ENCODE results near the gene SNRK. TPM values are rescaled to one million over a fixed set of nuclear protein-coding genes. Genes with fewer than 3 reads are reported as not detected.

Gene SNRK
- total RNA-seq = 10 to 100 TPM; 15.2 to 58.3 (median 25.5) TPM

- ATAC-seq (replicated peaks in 6 of 8) = peak; percentile 69 to 92 (median 90)
- peak within 1 kb of the TSS; percentile 70 to 96 (median 72) for H3K4me3 ChIP-seq
- peaks cover 11% of the 10 kb centered on the region in 2 donors for H3K4me1 ChIP-seq (replicated peaks in 1 of 2)
- peak within 1 kb of the TSS; percentile 74 to 86 for H3K27ac ChIP-seq
- in situ Hi-C loops (cut with MboI; ENCODE audit: low pct_unique_long_range_greater_than_20kb in 2 of 9, low sequenced_read_pairs in 9 of 9, unreplicated experiment in 9 of 9) = no loop called here
- WGBS, 10 experiments = 0 to 10% (median 0%) methylated on average over 2 to 13 of the region's 91 CpGs; no CpG with 5 or more reads in 6 of the 10 experiments
Measured at GRCh38 chr3:43286115-43286840, at the start of gene SNRK. SNRK (plus strand) TSS chr3:43286540; CDS start chr3:43303204, 16,664 bp downstream.

- Histone ChIP-seq H3K27ac (no peak overlapping the region), H3K4me3 (no peak overlapping the region), H3K4me1 (replicated peaks in 1 of 2) (no peaks in the 10 kb centered on the region)
- ATAC-seq (replicated peaks in 6 of 8) = peak in 2 of 8 experiments; percentile 56 to 57
- WGBS, 10 experiments = 15 to 100% (median 60%) methylated on average over 1 to 4 of the region's 4 CpGs; no CpG with 5 or more reads in 1 of the 10 experiments
- in situ Hi-C loops (cut with MboI; ENCODE audit: low pct_unique_long_range_greater_than_20kb in 2 of 9, low sequenced_read_pairs in 9 of 9, unreplicated experiment in 9 of 9) = loop anchor here in 1 of 9 experiments (25.0 kb wide), 1 partner anchor 274 kb away; no protein-coding TSS in a partner anchor
Measured at GRCh38 chr3:43238801-43239200, 47.5 kb upstream of the SNRK start.

- 40 to 100% (median 63%) methylated on average over 1 to 3 of the region's 3 CpGs; no CpG with 5 or more reads in 3 of the 10 experiments for WGBS, 10 experiments
- ATAC-seq (replicated peaks in 6 of 8) = no peak
- no peak overlapping the region for H3K4me3 ChIP-seq
- no peaks in the 10 kb centered on the region for H3K4me1 ChIP-seq (replicated peaks in 1 of 2)
- in situ Hi-C loops (cut with MboI; ENCODE audit: low pct_unique_long_range_greater_than_20kb in 2 of 9, low sequenced_read_pairs in 9 of 9, unreplicated experiment in 9 of 9) = loop anchor here in 1 of 9 experiments (25.0 kb wide), 1 partner anchor 273 kb away; no protein-coding TSS in a partner anchor
- H3K27ac ChIP-seq = no peak overlapping the region
Measured at GRCh38 chr3:43239755-43240154, 46.6 kb upstream of the SNRK start.

GRCh38 chr3:43243590-43244587 is 42.5 kb upstream of the SNRK start:
- Histone ChIP-seq H3K4me3 (no peak overlapping the region), H3K4me1 (replicated peaks in 1 of 2) (no peaks in the 10 kb centered on the region), H3K27ac (no peak overlapping the region)
- ATAC-seq (replicated peaks in 6 of 8) = no peak
- 58 to 100% (median 89%) methylated on average over 1 to 5 of the region's 6 CpGs; no CpG with 5 or more reads in 1 of the 10 experiments for WGBS, 10 experiments
- in situ Hi-C loops (cut with MboI; ENCODE audit: low pct_unique_long_range_greater_than_20kb in 2 of 9, low sequenced_read_pairs in 9 of 9, unreplicated experiment in 9 of 9) = loop anchor here in 1 of 9 experiments (25.0 kb wide), 1 partner anchor 268 kb away; no protein-coding TSS in a partner anchor

GRCh38 chr3:43244694-43245093 is 41.6 kb upstream of the SNRK start:
- Histone ChIP-seq H3K27ac (no peak overlapping the region), H3K4me1 (replicated peaks in 1 of 2) (no peaks in the 10 kb centered on the region), H3K4me3 (no peak overlapping the region)
- no peak for ATAC-seq (replicated peaks in 6 of 8)
- in situ Hi-C loops (cut with MboI; ENCODE audit: low pct_unique_long_range_greater_than_20kb in 2 of 9, low sequenced_read_pairs in 9 of 9, unreplicated experiment in 9 of 9) = loop anchor here in 1 of 9 experiments (25.0 kb wide), 1 partner anchor 268 kb away; no protein-coding TSS in a partner anchor

- ATAC-seq (replicated peaks in 6 of 8) = no peak
Measured at GRCh38 chr3:43246976-43247375, 39.4 kb upstream of the SNRK start.

GRCh38 chr3:43247561-43248184 is 38.7 kb upstream of the SNRK start:
- 0 to 100% (median 43%) methylated on average over 1 to 3 of the region's 3 CpGs; no CpG with 5 or more reads in 1 of the 10 experiments for WGBS, 10 experiments
- Histone ChIP-seq H3K27ac (no peak overlapping the region), H3K4me3 (no peak overlapping the region), H3K4me1 (replicated peaks in 1 of 2) (no peaks in the 10 kb centered on the region)
- peak in 2 of 8 experiments; percentile 7 to 8 for ATAC-seq (replicated peaks in 6 of 8)
- in situ Hi-C loops (cut with MboI; ENCODE audit: low pct_unique_long_range_greater_than_20kb in 2 of 9, low sequenced_read_pairs in 9 of 9, unreplicated experiment in 9 of 9) = loop anchor here in 1 of 9 experiments (25.0 kb wide), 1 partner anchor 265 kb away; no protein-coding TSS in a partner anchor

More at GRCh38 chr3:43246976-43247375, 39.4 kb upstream of the SNRK start:
- WGBS, 10 experiments = 14 to 100% (median 64%) methylated on average over 1 to 2 of the region's 2 CpGs; no CpG with 5 or more reads in 2 of the 10 experiments
- H3K4me3 ChIP-seq = no peak overlapping the region
- in situ Hi-C loops (cut with MboI; ENCODE audit: low pct_unique_long_range_greater_than_20kb in 2 of 9, low sequenced_read_pairs in 9 of 9, unreplicated experiment in 9 of 9) = loop anchor here in 1 of 9 experiments (25.0 kb wide), 1 partner anchor 265 kb away; no protein-coding TSS in a partner anchor
- H3K27ac ChIP-seq = no peak overlapping the region
- H3K4me1 ChIP-seq (replicated peaks in 1 of 2) = no peaks in the 10 kb centered on the region

GRCh38 chr3:43248185-43248583 is 38.2 kb upstream of the SNRK start:
- 0 to 100% (median 58%) methylated on average over 1 to 2 of the region's 2 CpGs; no CpG with 5 or more reads in 4 of the 10 experiments for WGBS, 10 experiments
- Histone ChIP-seq H3K27ac (no peak overlapping the region), H3K4me1 (replicated peaks in 1 of 2) (no peaks in the 10 kb centered on the region), H3K4me3 (no peak overlapping the region)
- peak in 2 of 8 experiments; percentile 16 to 29 for ATAC-seq (replicated peaks in 6 of 8)
- in situ Hi-C loops (cut with MboI; ENCODE audit: low pct_unique_long_range_greater_than_20kb in 2 of 9, low sequenced_read_pairs in 9 of 9, unreplicated experiment in 9 of 9) = loop anchor here in 1 of 9 experiments (25.0 kb wide), 1 partner anchor 264 kb away; no protein-coding TSS in a partner anchor

GRCh38 chr3:43248973-43249372 is 37.4 kb upstream of the SNRK start:
- Histone ChIP-seq H3K4me1 (replicated peaks in 1 of 2) (no peaks in the 10 kb centered on the region), H3K4me3 (no peak overlapping the region), H3K27ac (no peak overlapping the region)
- 40 to 100% (median 83%) methylated on average over 1 to 2 of the region's 2 CpGs; no CpG with 5 or more reads in 3 of the 10 experiments for WGBS, 10 experiments
- ATAC-seq (replicated peaks in 6 of 8) = peak in 3 of 8 experiments; percentile 65 to 71 (median 66)
- in situ Hi-C loops (cut with MboI; ENCODE audit: low pct_unique_long_range_greater_than_20kb in 2 of 9, low sequenced_read_pairs in 9 of 9, unreplicated experiment in 9 of 9) = loop anchor here in 1 of 9 experiments (25.0 kb wide), 1 partner anchor 263 kb away; no protein-coding TSS in a partner anchor

GRCh38 chr3:43249405-43249804 is 36.9 kb upstream of the SNRK start:
- Histone ChIP-seq H3K4me3 (no peak overlapping the region), H3K27ac (no peak overlapping the region), H3K4me1 (replicated peaks in 1 of 2) (no peaks in the 10 kb centered on the region)
- in situ Hi-C loops (cut with MboI; ENCODE audit: low pct_unique_long_range_greater_than_20kb in 2 of 9, low sequenced_read_pairs in 9 of 9, unreplicated experiment in 9 of 9) = loop anchor here in 1 of 9 experiments (25.0 kb wide), 1 partner anchor 263 kb away; no protein-coding TSS in a partner anchor
- ATAC-seq (replicated peaks in 6 of 8) = peak in 4 of 8 experiments; percentile 41 to 97 (median 76)

GRCh38 chr3:43253294-43253693 is 33.0 kb upstream of the SNRK start:
- Histone ChIP-seq H3K27ac (no peak overlapping the region), H3K4me1 (replicated peaks in 1 of 2) (no peaks in the 10 kb centered on the region), H3K4me3 (no peak overlapping the region)
- no peak for ATAC-seq (replicated peaks in 6 of 8)
- in situ Hi-C loops (cut with MboI; ENCODE audit: low pct_unique_long_range_greater_than_20kb in 2 of 9, low sequenced_read_pairs in 9 of 9, unreplicated experiment in 9 of 9) = no loop called here
- 57 to 90% (median 82%) methylated on average over 2 to 4 of the region's 4 CpGs; no CpG with 5 or more reads in 1 of the 10 experiments for WGBS, 10 experiments

GRCh38 chr3:43254125-43254524 is 32.2 kb upstream of the SNRK start:
- Histone ChIP-seq H3K4me1 (replicated peaks in 1 of 2) (no peaks in the 10 kb centered on the region), H3K4me3 (no peak overlapping the region), H3K27ac (no peak overlapping the region)
- WGBS, 10 experiments = 0 to 100% (median 60%) methylated on average over 1 of the region's 1 CpG; no CpG with 5 or more reads in 5 of the 10 experiments
- no peak for ATAC-seq (replicated peaks in 6 of 8)
- in situ Hi-C loops (cut with MboI; ENCODE audit: low pct_unique_long_range_greater_than_20kb in 2 of 9, low sequenced_read_pairs in 9 of 9, unreplicated experiment in 9 of 9) = no loop called here

Data from motor neuron (in vitro differentiated cells).